Measurements from ENCODE around the gene CNOT1. TPM values are rescaled to one million over a fixed set of nuclear protein-coding genes. Genes with fewer than 3 reads are reported as not detected.

The CNOT1 gene
- total RNA-seq, 1 experiment from 2014 or later, result 299 TPM

- H3K27me3 ChIP-seq (ENCODE audit: low read length), result no peaks in the 10 kb centered on the region
- H3K9me3 ChIP-seq (ENCODE audit: low read length), result no peaks in the 10 kb centered on the region
- no peak overlapping the region for H2AFZ ChIP-seq (ENCODE audit: low read length)
- H3K36me3 ChIP-seq (ENCODE audit: insufficient read depth, low read length), result no peaks in the 10 kb centered on the region
- H4K20me1 ChIP-seq (ENCODE audit: insufficient read depth, low read depth, low read length), result no peaks in the 10 kb centered on the region
- no peak overlapping the region for H3K4me2 ChIP-seq (ENCODE audit: low read depth, low read length, poor library complexity, severe bottlenecking)
- no peak for DNase-seq
- no peak overlapping the region for H3K9ac ChIP-seq (ENCODE audit: low read length)
- H3K4me1 ChIP-seq (ENCODE audit: low read length), result peaks cover 12% of the 10 kb centered on the region
- H3K4me3 ChIP-seq (ENCODE audit: low read length), result no peak overlapping the region
- H3K9me2 ChIP-seq (replicated peaks; ENCODE audit: insufficient read depth, low read length), result no peaks in the 10 kb centered on the region
- no peaks in the 10 kb centered on the region for H3K79me2 ChIP-seq (ENCODE audit: low read length)
- no peak overlapping the region for H3K27ac ChIP-seq (ENCODE audit: low read length)
Observed at GRCh38 chr16:58478427-58478826, 151.2 kb downstream of the CNOT1 start.

GRCh38 chr16:58476791-58477190, 152.8 kb downstream of the CNOT1 start:
- Histone ChIP-seq H3K4me1 (ENCODE audit: low read length) (peaks cover 12% of the 10 kb centered on the region), H3K9me3 (ENCODE audit: low read length) (no peaks in the 10 kb centered on the region), H3K79me2 (ENCODE audit: low read length) (no peaks in the 10 kb centered on the region), H3K4me3 (ENCODE audit: low read length) (no peak overlapping the region), H3K27me3 (ENCODE audit: low read length) (no peaks in the 10 kb centered on the region), H3K9ac (ENCODE audit: low read length) (no peak overlapping the region), H3K4me2 (ENCODE audit: low read depth, low read length, poor library complexity, severe bottlenecking) (no peak overlapping the region), H3K27ac (ENCODE audit: low read length) (no peak overlapping the region), H3K36me3 (ENCODE audit: insufficient read depth, low read length) (no peaks in the 10 kb centered on the region), H3K9me2 (replicated peaks; ENCODE audit: insufficient read depth, low read length) (no peaks in the 10 kb centered on the region), H2AFZ (ENCODE audit: low read length) (no peak overlapping the region), H4K20me1 (ENCODE audit: insufficient read depth, low read depth, low read length) (no peaks in the 10 kb centered on the region)
- DNase-seq, result no peak

GRCh38 chr16:58475091-58475619, 154.5 kb downstream of the CNOT1 start:
- Histone ChIP-seq H3K4me1 (ENCODE audit: low read length) (no peaks in the 10 kb centered on the region), H3K9me3 (ENCODE audit: low read length) (no peaks in the 10 kb centered on the region), H3K9me2 (replicated peaks; ENCODE audit: insufficient read depth, low read length) (no peaks in the 10 kb centered on the region), H3K27ac (ENCODE audit: low read length) (no peak overlapping the region), H3K79me2 (ENCODE audit: low read length) (no peaks in the 10 kb centered on the region), H3K9ac (ENCODE audit: low read length) (no peak overlapping the region), H3K4me3 (ENCODE audit: low read length) (no peak overlapping the region), H2AFZ (ENCODE audit: low read length) (no peak overlapping the region), H3K36me3 (ENCODE audit: insufficient read depth, low read length) (no peaks in the 10 kb centered on the region), H4K20me1 (ENCODE audit: insufficient read depth, low read depth, low read length) (no peaks in the 10 kb centered on the region), H3K4me2 (ENCODE audit: low read depth, low read length, poor library complexity, severe bottlenecking) (no peak overlapping the region), H3K27me3 (ENCODE audit: low read length) (no peaks in the 10 kb centered on the region)
- DNase-seq, result no peak

- Histone ChIP-seq H4K20me1 (ENCODE audit: insufficient read depth, low read depth, low read length) (no peaks in the 10 kb centered on the region), H3K9me3 (ENCODE audit: low read length) (no peaks in the 10 kb centered on the region), H2AFZ (ENCODE audit: low read length) (no peak overlapping the region), H3K27ac (ENCODE audit: low read length) (no peak overlapping the region), H3K9me2 (replicated peaks; ENCODE audit: insufficient read depth, low read length) (no peaks in the 10 kb centered on the region), H3K4me1 (ENCODE audit: low read length) (no peaks in the 10 kb centered on the region), H3K9ac (ENCODE audit: low read length) (no peak overlapping the region), H3K4me2 (ENCODE audit: low read depth, low read length, poor library complexity, severe bottlenecking) (no peak overlapping the region), H3K4me3 (ENCODE audit: low read length) (no peak overlapping the region), H3K79me2 (ENCODE audit: low read length) (no peaks in the 10 kb centered on the region), H3K36me3 (ENCODE audit: insufficient read depth, low read length) (no peaks in the 10 kb centered on the region), H3K27me3 (ENCODE audit: low read length) (no peaks in the 10 kb centered on the region)
- no peak for DNase-seq
Observed at GRCh38 chr16:58474296-58474695, 155.3 kb downstream of the CNOT1 start.

- H3K4me2 ChIP-seq (ENCODE audit: low read depth, low read length, poor library complexity, severe bottlenecking), result no peak overlapping the region
- H3K79me2 ChIP-seq (ENCODE audit: low read length), result no peaks in the 10 kb centered on the region
- no peak overlapping the region for H2AFZ ChIP-seq (ENCODE audit: low read length)
- no peaks in the 10 kb centered on the region for H3K9me3 ChIP-seq (ENCODE audit: low read length)
- no peak overlapping the region for H3K27ac ChIP-seq (ENCODE audit: low read length)
- no peaks in the 10 kb centered on the region for H4K20me1 ChIP-seq (ENCODE audit: insufficient read depth, low read depth, low read length)
- H3K27me3 ChIP-seq (ENCODE audit: low read length), result no peaks in the 10 kb centered on the region
- H3K4me1 ChIP-seq (ENCODE audit: low read length), result no peaks in the 10 kb centered on the region
- H3K9ac ChIP-seq (ENCODE audit: low read length), result no peak overlapping the region
- H3K9me2 ChIP-seq (replicated peaks; ENCODE audit: insufficient read depth, low read length), result no peaks in the 10 kb centered on the region
- no peaks in the 10 kb centered on the region for H3K36me3 ChIP-seq (ENCODE audit: insufficient read depth, low read length)
- DNase-seq, result no peak
- no peak overlapping the region for H3K4me3 ChIP-seq (ENCODE audit: low read length)
Observed at GRCh38 chr16:58472827-58473226, 156.8 kb downstream of the CNOT1 start.

GRCh38 chr16:58472266-58472665, 157.4 kb downstream of the CNOT1 start:
- Histone ChIP-seq H3K9me2 (replicated peaks; ENCODE audit: insufficient read depth, low read length) (no peaks in the 10 kb centered on the region), H3K36me3 (ENCODE audit: insufficient read depth, low read length) (no peaks in the 10 kb centered on the region), H3K27me3 (ENCODE audit: low read length) (no peaks in the 10 kb centered on the region), H3K79me2 (ENCODE audit: low read length) (no peaks in the 10 kb centered on the region), H4K20me1 (ENCODE audit: insufficient read depth, low read depth, low read length) (no peaks in the 10 kb centered on the region), H3K27ac (ENCODE audit: low read length) (no peak overlapping the region), H2AFZ (ENCODE audit: low read length) (no peak overlapping the region), H3K9ac (ENCODE audit: low read length) (no peak overlapping the region), H3K9me3 (ENCODE audit: low read length) (no peaks in the 10 kb centered on the region), H3K4me3 (ENCODE audit: low read length) (no peak overlapping the region), H3K4me1 (ENCODE audit: low read length) (no peaks in the 10 kb centered on the region), H3K4me2 (ENCODE audit: low read depth, low read length, poor library complexity, severe bottlenecking) (no peak overlapping the region)
- DNase-seq, result no peak

GRCh38 chr16:58471209-58471975, 158.2 kb downstream of the CNOT1 start:
- no peak for DNase-seq
- no peaks in the 10 kb centered on the region for H3K4me1 ChIP-seq (ENCODE audit: low read length)
- no peak overlapping the region for H3K4me2 ChIP-seq (ENCODE audit: low read depth, low read length, poor library complexity, severe bottlenecking)
- no peak overlapping the region for H3K9ac ChIP-seq (ENCODE audit: low read length)
- H3K27ac ChIP-seq (ENCODE audit: low read length), result no peak overlapping the region
- H3K27me3 ChIP-seq (ENCODE audit: low read length), result no peaks in the 10 kb centered on the region
- H3K9me3 ChIP-seq (ENCODE audit: low read length), result no peaks in the 10 kb centered on the region
- no peaks in the 10 kb centered on the region for H3K9me2 ChIP-seq (replicated peaks; ENCODE audit: insufficient read depth, low read length)
- H4K20me1 ChIP-seq (ENCODE audit: insufficient read depth, low read depth, low read length), result no peaks in the 10 kb centered on the region
- H3K4me3 ChIP-seq (ENCODE audit: low read length), result no peak overlapping the region
- H3K36me3 ChIP-seq (ENCODE audit: insufficient read depth, low read length), result no peaks in the 10 kb centered on the region
- H2AFZ ChIP-seq (ENCODE audit: low read length), result no peak overlapping the region
- H3K79me2 ChIP-seq (ENCODE audit: low read length), result no peaks in the 10 kb centered on the region

Data from Karpas-422 (cell line).